ENCODE results near the gene EGF.
"Not testable (repeated sequence)": the region's sequence is repeated elsewhere in the genome, so short reads cannot be mapped to it uniquely, and the experiment has no call there.

The EGF gene

GRCh38 chr4:109910256-109910655 is 2.4 kb upstream of the EGF start:
- no peak for DNase-seq
- in situ Hi-C loops (cut with MboI; ENCODE audit: low pct_unique_long_range_greater_than_20kb, low sequenced_read_pairs), result no loop called here

GRCh38 chr4:109913596-109914241 is 1.0 kb downstream of the EGF start:
- in situ Hi-C loops (cut with MboI; ENCODE audit: low pct_unique_long_range_greater_than_20kb, low sequenced_read_pairs), result no loop called here
- peak; percentile 10 for DNase-seq

DNA sequence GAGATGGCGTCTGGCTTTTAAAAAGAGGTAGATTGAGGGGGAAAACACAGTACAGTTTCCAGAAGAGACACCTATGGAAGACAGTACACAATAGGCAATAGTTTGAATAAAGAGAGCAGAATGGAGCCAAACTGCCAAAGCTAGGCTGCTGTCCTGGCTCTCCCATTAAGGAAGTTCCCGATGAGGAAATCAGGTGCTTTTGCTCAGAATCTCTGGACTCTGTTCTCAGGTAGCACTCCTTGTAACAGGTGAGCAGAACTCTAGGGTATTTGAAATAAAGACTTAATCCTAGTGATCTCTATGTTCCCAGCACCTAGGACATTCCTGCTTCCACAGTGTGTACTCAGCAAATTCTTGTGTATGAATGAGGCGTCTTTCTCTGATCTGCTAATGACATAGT is 1.6 kb downstream of the EGF start:
- in situ Hi-C loops (cut with MboI; ENCODE audit: low pct_unique_long_range_greater_than_20kb, low sequenced_read_pairs), result no loop called here
- no peak for DNase-seq

- in situ Hi-C loops (cut with MboI; ENCODE audit: low pct_unique_long_range_greater_than_20kb, low sequenced_read_pairs), result no loop called here
- DNase-seq, result no peak
Measured at GRCh38 chr4:109915385-109916026, 2.8 kb downstream of the EGF start.

- in situ Hi-C loops (cut with MboI; ENCODE audit: low pct_unique_long_range_greater_than_20kb, low sequenced_read_pairs), result no loop called here
- no peak for DNase-seq
Measured at GRCh38 chr4:109916027-109916409, 3.3 kb downstream of the EGF start.

GRCh38 chr4:109921384-109921808 is 8.7 kb downstream of the EGF start:
- in situ Hi-C loops (cut with MboI; ENCODE audit: low pct_unique_long_range_greater_than_20kb, low sequenced_read_pairs), result no loop called here
- no peak for DNase-seq

- in situ Hi-C loops (cut with MboI; ENCODE audit: low pct_unique_long_range_greater_than_20kb, low sequenced_read_pairs), result no loop called here
- no peak for DNase-seq
Measured at GRCh38 chr4:109925396-109925795, 12.7 kb downstream of the EGF start.

GRCh38 chr4:109928327-109929045 is 15.8 kb downstream of the EGF start:
- in situ Hi-C loops (cut with MboI; ENCODE audit: low pct_unique_long_range_greater_than_20kb, low sequenced_read_pairs), result no loop called here
- DNase-seq, result no peak

GRCh38 chr4:109930464-109930863 is 17.8 kb downstream of the EGF start:
- in situ Hi-C loops (cut with MboI; ENCODE audit: low pct_unique_long_range_greater_than_20kb, low sequenced_read_pairs), result no loop called here
- no peak for DNase-seq

DNA sequence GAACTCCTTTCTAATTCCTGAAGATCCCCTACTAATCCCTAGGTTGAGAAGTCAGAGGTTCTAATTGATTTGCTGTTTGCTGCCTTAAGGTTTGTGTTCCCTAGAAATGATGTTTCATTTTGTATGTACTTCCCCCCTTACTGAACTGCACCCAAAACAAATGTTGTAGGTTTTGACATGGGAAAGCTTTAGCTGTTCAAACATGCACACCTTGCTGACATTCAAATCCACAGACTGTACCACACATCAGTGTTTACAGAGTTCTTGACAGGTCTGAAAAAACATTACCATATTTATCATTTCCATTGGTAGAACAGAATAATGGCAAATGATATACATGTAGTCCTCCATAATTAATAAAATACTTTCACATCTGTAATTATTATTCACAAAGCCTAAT is 18.2 kb downstream of the EGF start:
- no peak for DNase-seq
- in situ Hi-C loops (cut with MboI; ENCODE audit: low pct_unique_long_range_greater_than_20kb, low sequenced_read_pairs), result no loop called here

DNA sequence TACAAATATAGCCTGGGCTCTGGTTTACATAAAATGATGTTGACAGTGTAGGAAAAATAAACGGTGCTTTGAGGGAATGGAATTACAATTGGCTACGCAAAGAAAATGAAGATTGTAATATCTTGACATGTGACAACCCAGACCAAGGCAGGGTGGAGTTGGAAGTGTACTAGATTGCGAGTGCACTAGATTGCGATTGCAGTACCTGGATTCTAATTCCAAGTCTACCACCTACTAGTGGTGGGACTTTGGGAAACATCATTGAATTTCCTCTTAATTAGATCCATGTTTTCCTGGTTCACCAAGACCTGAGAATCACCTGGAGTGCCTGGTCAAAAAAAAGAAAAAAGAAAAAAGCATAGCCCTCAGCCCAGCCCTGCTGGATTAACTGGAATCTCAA is 18.6 kb downstream of the EGF start:
- in situ Hi-C loops (cut with MboI; ENCODE audit: low pct_unique_long_range_greater_than_20kb, low sequenced_read_pairs), result no loop called here
- DNase-seq, result no peak

DNA sequence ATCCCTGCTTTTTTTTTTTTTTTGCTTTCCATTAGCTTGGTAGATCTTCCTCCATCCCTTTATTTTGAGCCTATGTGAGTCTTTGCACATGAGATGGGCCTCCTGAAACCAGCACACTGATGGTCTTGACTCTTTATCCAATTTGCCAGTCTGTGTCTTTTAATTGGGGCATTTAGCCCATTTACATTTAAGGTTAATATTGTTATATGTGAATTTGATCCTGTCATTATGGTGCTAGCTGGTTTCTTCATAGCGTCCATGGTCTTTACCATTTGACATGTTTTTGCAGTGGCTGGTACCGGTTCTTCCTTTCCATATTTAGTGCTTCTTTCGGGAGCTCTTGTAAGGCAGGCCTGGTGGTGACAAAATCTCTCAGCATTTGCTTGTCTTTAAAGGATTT is 24.7 kb downstream of the EGF start:
- in situ Hi-C loops (cut with MboI; ENCODE audit: low pct_unique_long_range_greater_than_20kb, low sequenced_read_pairs); DNase-seq: not testable (repeated sequence)

- no peak for DNase-seq
- in situ Hi-C loops (cut with MboI; ENCODE audit: low pct_unique_long_range_greater_than_20kb, low sequenced_read_pairs), result no loop called here
Measured at GRCh38 chr4:109939190-109939589, 26.5 kb downstream of the EGF start.

DNA sequence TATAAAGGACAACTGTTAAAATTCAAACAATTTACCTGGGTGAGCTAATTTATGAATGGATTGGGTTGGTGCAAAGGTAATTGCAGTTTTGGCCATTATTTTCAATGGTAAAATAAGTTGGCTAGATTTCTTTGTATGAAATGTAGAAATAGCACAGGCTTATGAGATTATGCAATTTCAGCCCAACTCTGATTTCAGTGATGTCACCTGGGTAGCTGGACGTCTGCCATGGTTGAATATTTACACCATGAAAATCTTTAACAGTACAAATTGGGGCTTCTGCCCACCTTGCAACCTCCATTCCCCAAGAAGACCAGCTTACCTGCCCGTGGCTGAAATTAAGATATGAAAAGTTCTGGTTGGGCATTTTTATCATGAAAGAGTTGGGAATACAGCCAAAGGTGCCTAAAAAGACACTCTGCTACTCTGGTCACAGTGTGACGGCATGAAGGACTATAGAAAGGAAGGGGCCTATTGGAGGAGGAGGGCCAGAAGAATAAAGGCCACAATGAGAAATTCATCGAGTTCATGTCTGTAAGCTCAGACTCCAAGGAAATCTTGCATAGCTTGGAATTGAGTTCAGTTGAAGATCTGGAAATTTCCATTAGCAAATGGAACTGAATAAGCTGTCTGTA is 29.7 kb downstream of the EGF start:
- no peak for DNase-seq
- in situ Hi-C loops (cut with MboI; ENCODE audit: low pct_unique_long_range_greater_than_20kb, low sequenced_read_pairs), result no loop called here

- in situ Hi-C loops (cut with MboI; ENCODE audit: low pct_unique_long_range_greater_than_20kb, low sequenced_read_pairs), result no loop called here
- no peak for DNase-seq
Measured at GRCh38 chr4:109943745-109944144, 31.1 kb downstream of the EGF start.

DNA sequence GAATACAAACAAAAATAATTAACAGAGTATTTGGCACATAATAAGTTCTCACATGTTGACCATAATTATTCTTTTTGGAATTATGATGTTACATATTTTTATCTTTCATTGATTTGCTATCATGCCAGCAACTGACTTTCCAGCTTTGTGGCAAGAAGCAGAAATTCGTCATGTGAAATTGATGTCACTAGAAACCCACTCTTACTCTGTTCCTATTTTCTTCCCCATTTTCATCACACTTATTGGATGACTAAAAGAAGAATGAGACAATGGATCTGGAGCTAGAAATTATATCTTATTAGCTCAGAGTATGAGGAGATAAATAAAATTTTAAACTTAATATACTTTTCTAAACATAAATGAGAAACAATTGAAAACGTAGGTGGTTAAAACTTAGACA is 31.9 kb downstream of the EGF start:
- no peak for DNase-seq
- in situ Hi-C loops (cut with MboI; ENCODE audit: low pct_unique_long_range_greater_than_20kb, low sequenced_read_pairs), result no loop called here

GRCh38 chr4:109945056-109945455 is 32.4 kb downstream of the EGF start:
- in situ Hi-C loops (cut with MboI; ENCODE audit: low pct_unique_long_range_greater_than_20kb, low sequenced_read_pairs), result no loop called here
- no peak for DNase-seq

DNA sequence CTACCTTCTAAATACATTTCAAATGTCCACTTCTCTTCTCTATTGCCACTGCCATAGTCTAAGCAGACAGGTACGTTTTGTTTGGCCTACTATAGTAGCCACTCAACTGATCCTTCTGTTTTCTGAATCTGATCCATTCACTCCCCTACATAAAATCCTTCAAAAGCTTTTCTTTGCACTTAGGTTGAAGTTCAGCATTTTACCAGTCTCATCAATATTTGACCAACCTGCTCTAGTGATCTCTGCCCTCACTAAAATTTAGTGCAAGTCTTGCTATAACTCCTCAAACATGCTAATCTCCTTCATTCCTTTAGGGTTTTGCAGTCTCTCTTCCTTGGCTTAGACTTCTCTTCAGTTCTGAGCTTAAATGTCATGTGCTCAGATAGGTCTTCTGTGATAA is 33.4 kb downstream of the EGF start:
- in situ Hi-C loops (cut with MboI; ENCODE audit: low pct_unique_long_range_greater_than_20kb, low sequenced_read_pairs), result no loop called here

DNA sequence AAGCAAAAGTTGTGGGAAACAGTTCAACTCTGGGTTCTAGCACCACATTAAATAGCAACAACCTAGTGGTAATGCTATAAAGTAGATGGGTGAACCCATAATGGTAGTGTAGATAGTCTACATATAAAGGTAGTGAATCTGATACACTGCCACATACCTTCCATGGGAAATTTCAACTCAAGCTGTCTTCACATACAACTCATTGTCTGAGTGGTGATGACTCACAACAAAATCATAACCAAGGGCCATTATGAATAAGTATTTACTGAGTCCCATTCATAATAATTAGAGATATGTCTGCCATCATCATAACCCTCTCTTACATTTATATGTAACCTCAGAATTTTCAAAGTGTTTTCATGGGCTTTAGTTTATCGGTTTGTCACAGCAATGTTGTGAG is 34.8 kb downstream of the EGF start:
- no peak for DNase-seq
- in situ Hi-C loops (cut with MboI; ENCODE audit: low pct_unique_long_range_greater_than_20kb, low sequenced_read_pairs), result no loop called here

More for the DNA sequence above, 33.4 kb downstream of the EGF start:
- DNase-seq, result no peak

GRCh38 chr4:109947918-109948317 is 35.2 kb downstream of the EGF start:
- no peak for DNase-seq
- in situ Hi-C loops (cut with MboI; ENCODE audit: low pct_unique_long_range_greater_than_20kb, low sequenced_read_pairs), result no loop called here
